GM18867 (cell line): Measurements from ENCODE around the gene KLF15.

Source experiments
- ATAC-seq: cut with Tn5 transposase; IDR thresholded peaks from one replicate; pipeline ENCODE4 v1.9.1; 2021; ENCODE audit warnings: mild to moderate bottlenecking, moderate library complexity; ENCODE audit not compliant: unreplicated experiment

Gene KLF15

DNA sequence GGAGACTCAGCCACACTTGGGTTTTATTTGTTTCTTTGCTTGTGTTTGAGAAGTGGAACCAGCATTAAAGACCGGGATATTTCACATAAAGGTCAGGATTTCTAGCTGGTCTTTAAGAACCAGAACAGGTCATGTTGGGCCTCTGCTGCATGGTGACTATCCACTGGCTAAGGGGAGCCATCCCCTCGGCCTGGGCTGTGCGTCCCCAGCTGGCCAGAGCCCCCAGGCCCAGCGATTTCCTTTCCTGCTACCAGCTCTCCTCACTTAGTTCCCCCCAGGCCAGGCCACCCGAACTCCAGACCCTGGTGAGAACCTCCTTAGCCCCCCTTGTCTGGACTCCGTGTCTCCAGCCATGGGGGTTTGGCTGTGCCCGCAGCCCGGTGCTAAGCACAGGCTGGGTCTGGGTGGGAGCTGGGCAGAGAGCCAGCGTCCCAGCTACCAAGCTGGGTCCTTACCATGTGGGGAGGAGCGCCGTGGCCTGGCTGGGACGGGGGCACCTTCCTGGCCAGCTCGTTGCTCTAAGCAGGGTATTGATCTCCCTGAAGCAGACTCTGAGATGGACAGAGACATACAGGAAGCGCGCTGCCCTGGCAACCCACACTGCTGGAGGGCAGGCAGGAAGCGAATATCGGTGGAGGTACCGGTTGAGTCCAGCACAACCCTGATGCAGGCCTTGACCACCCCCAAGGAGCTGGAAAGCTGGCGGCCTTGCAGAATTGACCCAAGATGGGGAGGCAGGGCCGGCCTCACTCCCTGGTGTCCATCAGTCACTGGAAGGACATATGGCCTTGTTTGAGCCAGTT, 49.4 kb downstream of the KLF15 start:
- ATAC-seq = no peak

DNA sequence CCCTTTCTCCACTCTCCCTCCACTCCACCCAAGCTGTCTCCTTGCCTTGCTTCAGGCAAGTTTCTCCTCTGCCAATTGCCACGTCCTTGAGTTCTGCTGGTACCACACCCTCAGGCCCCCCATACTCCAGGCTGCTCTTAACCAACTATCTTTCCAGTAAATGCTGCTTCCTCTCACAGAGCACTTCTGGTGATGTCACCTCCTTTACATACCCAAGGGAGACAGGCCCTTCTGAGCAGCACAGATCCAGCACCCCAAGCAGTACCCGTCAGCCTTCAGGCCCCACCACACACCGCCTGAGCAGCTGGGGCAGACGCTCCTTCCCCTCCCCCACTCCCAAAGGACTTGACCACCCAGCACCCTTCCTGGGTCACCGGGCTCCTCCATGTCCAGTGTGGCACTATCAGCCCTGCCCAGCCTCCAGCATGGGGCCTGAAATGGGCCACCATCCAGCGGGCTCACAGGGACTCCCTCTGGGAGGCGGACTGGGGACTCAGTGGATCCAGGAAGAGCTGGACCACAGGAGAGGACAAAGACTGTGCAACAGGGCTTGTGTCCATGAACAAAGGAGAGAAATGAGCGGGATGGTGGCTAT, 50.2 kb downstream of the KLF15 start:
- ATAC-seq = no peak

DNA sequence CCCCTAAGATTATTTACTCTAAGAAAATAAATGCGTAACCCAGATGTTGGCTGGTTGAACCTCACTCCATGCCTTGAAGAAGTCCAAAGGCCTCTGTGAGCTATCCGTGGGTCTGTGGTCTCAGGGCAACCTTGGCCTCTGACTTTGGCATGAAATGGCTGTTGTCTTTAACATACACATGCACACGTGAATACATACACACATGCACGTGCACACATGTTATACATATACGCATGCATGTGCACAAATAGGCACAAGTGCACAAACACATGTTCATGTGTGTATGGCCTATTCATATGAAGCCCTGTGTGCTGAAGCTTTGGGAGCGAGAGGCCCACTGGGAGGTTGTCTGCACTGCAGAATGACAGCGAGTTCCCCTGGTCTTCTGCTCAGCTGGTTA, 50.8 kb downstream of the KLF15 start:
- no peak for ATAC-seq

DNA sequence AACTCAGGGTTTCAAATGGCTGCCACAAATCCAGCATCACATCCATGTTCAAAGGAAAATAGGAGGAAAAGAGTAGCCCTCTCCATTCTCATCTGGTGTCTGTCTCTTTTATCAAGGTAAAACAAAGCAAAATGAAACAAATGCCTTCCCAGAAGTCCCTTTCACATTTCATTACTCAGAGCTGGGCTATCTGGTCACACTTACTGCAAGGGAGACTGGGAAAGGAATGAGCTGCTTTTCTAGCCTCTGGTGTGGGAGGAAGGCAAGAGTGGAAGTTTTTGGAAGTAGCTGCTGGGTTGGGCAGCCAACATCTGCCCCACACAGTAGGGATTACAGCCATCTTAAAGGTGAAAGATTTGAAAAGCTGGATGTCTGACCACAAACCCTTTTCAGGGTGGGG, 51.8 kb downstream of the KLF15 start:
- no peak for ATAC-seq

DNA sequence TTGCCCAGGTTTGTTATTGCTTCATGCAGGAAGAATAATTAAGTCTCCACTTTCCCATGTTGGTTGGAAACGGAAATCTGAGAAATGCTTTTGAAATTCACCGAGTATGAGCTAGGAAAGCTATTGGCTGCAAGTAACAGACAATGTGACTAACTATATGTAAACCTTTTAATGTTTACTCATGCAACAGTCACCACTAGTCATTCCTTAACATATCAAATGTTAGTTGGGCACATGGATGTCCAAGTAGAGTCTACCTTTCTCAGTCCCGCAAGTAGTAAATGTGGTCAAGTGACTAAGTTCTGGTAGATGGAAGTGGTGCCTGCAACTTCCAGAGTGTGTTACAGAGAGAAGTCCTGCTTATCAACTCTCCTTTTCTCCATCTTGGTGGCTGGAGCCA, 52.5 kb downstream of the KLF15 start:
- ATAC-seq = no peak

DNA sequence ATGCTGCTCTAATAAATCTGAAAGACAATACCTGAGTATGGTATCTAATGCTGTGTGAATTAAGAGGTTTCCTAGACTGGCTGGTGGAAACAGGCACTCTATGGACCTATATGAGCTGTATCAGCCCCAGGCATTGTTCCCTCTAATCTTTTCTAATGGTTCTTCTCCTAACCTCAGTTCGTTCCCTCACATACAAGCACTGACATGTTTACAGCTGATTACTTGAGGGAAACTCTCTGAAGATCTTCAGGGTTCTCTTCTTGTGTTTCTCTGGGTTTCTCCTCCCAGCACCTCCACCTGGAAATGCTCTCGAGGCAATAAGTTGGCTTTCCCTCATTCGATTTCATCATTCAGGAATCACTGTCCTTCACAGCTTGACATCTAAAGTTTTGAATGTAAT, 52.9 kb downstream of the KLF15 start:
- no peak for ATAC-seq

DNA sequence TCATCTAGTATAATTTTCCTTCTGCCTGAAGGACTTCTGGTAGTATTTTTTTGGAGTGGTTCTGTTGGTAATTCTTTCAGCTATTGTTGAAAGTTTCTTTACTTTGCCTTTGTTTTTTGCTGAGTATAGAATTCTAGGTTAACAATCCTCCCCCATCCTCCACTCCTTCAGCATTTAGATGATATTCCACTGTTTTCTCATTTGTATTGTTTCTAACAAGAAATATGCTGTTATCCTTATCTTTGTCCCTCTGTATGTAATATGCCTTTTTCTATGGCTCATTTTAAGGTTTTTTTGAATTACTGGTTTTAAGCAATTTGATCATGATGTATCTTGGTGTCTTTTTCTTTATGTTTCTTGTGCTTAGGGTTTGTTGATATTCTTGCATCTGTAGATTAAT, 53.9 kb downstream of the KLF15 start:
- no peak for ATAC-seq

DNA sequence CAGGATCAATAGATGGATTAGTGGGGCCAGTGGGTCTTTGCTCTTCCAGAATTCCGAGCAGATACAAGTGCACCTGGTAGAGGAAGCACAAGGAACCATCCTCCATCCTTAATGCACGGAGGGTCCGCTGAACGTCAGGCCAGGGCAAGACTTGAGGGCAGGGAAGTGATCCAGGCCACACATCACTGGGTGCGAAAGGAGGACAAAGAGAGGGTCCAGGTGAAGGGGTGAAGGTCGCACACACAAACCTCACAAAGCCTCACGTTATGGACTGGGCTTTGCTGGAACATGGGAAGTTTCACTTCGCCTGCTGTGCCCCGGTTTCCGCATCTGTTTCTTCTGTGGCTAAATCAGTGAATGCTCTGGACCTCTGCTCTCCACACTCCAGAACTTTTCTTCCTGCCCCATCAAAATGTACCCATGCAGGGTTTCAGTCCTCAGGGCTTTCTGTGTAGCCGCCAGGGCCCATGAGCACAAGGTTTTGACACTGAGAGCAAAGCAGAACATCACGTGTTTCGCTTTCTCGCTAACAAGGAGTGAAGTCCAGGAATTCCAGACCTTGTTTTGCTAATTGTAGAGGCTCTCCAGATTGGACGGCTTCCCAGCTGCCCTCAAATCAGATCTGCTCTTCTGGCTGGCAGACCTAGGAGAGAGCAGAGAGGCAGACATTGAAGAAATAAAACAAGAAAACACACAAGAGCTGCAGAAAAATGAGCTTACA, 56.3 kb downstream of the KLF15 start:
- ATAC-seq = no peak

DNA sequence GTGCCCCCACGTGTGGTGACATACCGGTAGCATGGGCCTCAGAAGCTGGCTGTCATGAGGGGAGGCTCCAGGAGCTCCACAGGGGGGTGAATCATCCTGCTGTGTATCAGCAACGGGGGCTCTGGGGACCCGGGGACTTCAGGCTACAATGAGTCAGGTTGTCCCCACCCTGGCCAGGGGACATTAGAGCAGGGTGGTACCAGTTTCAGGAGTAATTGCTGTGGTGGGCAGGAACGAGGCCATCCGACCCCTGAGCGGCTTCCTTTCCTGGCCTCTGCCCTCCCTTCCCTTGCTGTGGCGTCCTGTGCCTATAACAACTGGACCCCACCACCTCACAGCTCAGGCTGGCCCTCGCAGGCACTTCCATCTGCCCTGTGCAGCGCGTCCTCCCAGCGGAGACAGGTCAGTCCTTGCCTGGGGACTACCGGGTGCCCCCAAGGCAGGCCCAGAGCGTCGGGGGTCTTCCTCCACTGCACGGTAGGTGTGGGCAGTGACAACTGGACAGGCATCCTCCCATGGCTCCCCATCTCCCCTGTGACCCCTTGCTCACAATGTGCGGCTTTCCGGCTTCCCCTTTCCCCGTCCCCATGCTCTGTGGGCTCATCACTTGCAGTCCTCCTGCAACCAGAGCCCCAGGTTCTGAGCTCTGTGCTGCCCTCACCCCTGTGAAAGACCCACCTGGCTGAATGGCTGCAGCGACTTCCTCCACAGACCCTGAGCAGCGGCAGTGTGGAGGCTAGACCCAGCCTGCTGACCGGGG, 57.0 kb downstream of the KLF15 start:
- no peak for ATAC-seq

DNA sequence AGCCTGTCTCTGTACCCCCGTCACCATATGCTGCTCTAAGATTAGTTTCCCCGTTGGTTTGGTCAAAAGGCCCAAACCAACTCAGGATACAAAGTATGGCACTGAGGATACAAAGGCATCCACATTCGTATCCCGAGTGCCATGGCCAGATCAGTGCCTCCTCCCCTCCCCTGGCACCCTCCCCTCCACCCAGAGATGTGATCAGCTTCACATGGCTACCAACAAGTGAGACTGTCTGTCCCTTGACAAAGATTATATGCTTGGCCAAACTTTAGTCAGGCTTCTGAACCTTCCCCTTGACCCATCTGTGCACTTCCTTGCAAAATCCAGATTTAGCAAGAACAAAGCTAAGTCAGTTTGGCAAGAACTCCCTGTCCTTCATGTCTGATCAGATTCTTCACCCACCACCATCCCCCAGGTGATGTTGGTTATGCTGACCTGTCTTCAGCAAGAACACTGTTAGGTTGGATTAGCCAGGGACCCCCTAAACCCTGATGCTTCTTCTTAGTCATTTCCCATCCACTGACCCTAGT, 61.7 kb downstream of the KLF15 start:
- no peak for ATAC-seq

DNA sequence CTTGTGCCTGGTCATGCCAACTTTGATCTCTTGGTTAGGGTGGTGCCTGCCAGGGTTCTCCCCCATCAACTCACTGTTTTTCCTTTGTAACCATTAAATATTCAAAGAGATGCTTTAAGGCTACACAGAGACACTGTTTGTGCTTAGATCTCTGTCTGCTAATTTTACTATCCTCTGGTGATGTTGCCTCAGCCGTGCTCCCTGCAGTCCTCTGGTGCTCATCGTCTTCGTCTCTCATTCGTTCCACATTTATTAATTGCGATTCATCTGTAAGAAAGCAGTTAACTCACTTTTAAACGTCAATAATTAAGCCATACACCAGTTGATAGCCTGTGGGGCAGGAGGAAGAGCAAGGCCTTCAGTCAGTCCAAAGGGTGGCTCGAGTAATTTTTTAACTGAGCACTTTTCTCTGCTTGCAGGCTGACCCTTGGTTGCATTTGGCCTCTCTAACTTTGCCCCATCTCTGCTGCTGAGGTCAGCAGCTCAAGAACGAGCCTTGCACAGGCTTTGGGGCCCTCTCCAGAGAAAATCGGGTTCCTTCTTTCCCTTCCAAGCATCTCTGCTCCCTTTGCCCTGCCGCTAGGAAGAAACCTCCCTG, 62.9 kb downstream of the KLF15 start:
- ATAC-seq = no peak

DNA sequence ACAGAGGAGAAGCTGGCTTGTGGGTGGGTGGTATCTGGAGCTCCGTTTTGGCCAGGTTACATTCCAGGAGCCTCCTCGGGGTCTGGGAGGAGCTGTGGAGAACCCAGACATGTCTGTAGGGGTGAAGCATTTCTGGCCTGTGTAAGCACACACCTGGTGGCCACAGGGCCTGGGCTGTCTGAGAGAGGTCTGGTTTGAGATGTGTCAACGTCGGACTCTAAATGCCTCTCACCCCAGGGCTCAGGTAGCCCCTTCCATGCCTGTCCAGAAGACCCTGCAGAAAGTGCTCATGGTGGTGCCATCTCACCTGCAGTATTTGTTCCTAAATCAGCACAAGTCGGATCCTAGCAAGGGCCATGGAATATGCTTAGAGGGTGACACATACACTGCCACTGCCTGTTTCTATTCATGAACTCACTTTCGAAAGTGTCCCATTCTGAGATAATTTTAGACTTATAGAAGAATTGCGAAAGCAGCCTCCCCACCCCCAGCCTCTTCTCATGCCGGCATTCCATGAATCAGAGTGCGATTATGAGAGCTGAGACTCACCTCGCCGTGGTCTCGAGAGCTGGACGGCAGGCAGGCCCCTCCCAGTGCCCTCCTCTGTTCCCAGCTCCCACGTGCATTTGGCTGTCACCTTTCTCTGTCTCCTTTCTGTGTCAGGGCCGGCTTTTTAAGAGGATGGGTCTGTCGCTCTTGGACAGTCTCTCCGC, 63.7 kb downstream of the KLF15 start:
- ATAC-seq = no peak
